GM06990 (cell line): ENCODE data around the gene TCP11.

Experiments
- DNase-seq: peaks from one replicate; pipeline ENCODE4 v3.0.0-alpha.2; 2011; ENCODE audit not compliant: insufficient read length; ENCODE audit errors: extremely low read depth
- H3K27me3 ChIP-seq: replicated peaks from 2 replicates; pipeline ENCODE4 v1.6.0; 2011; ENCODE audit warnings: low read length; ENCODE audit not compliant: control insufficient read depth, insufficient read depth
- H3K36me3 ChIP-seq: 2 replicates; pipeline ENCODE4 v1.5.1; 2011; ENCODE audit warnings: low read length; ENCODE audit not compliant: control insufficient read depth, insufficient read depth
- H3K4me3 ChIP-seq: replicated peaks from 2 replicates; pipeline ENCODE4 v1.5.1; 2011; ENCODE audit warnings: low read depth, mild to moderate bottlenecking, control low read depth, low read length
- TF ChIP-seq, protein P1 (sequence below): IDR thresholded peaks from 2 replicates; pipeline ENCODE4 v1.5.1; 2011; ENCODE audit warnings: low read length, control low read depth, mild to moderate bottlenecking, inconsistent platforms; ENCODE audit not compliant: insufficient read depth, poor library complexity, severe bottlenecking

TCP11 gene

DNA sequence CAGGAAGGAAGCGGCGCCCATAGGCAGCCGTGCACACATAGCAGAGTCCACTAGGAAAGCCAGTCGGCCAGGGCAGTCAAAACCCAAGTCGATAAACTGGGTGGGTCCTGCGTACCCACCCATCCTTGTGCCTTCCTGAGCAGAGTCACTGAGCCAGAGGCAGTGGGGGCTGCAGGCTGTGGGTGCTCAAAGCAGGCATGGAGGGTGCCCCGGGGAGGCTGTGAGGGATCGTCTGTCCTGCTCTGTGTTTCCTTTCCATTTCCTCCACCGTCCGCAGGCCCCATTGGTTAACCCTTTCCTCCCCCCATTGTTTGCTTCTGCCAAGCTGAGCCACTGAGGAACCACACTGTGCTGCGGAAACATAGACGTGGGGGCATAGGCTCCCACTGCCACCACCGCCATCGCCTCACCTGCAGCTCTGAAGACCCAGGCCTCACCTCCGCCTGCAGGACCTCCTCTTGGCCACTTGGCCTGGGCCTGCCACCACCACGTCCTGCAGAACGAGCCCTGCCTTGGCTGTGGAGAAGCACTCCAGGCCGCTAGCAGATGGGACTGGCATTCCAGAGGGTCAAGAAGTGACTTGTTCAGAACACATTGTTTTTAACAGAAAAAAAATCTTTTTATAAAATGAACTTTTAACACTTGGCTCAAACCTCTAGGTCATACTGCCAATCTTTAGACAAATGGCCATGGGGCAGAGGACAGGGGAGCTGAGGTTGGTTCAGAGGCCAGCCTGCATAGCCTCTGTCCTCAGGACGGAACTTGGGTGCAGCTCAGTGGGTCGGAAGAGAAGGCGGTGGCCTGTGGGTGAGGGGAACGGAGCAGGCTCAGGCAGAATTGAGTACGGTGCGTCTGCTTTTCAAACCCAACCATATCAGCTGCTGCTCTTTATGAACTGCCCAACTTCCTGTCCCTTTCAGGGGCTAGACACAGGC is 52.6 kb downstream of the TCP11 start:
- Histone ChIP-seq H3K27me3 (no peaks in the 10 kb centered on the region), H3K36me3 (peaks cover 1% of the 10 kb centered on the region), H3K4me3 (no peak overlapping the region)
- no peak for DNase-seq
- TF ChIP-seq, protein P1, sequence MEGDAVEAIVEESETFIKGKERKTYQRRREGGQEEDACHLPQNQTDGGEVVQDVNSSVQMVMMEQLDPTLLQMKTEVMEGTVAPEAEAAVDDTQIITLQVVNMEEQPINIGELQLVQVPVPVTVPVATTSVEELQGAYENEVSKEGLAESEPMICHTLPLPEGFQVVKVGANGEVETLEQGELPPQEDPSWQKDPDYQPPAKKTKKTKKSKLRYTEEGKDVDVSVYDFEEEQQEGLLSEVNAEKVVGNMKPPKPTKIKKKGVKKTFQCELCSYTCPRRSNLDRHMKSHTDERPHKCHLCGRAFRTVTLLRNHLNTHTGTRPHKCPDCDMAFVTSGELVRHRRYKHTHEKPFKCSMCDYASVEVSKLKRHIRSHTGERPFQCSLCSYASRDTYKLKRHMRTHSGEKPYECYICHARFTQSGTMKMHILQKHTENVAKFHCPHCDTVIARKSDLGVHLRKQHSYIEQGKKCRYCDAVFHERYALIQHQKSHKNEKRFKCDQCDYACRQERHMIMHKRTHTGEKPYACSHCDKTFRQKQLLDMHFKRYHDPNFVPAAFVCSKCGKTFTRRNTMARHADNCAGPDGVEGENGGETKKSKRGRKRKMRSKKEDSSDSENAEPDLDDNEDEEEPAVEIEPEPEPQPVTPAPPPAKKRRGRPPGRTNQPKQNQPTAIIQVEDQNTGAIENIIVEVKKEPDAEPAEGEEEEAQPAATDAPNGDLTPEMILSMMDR = no peak

DNA sequence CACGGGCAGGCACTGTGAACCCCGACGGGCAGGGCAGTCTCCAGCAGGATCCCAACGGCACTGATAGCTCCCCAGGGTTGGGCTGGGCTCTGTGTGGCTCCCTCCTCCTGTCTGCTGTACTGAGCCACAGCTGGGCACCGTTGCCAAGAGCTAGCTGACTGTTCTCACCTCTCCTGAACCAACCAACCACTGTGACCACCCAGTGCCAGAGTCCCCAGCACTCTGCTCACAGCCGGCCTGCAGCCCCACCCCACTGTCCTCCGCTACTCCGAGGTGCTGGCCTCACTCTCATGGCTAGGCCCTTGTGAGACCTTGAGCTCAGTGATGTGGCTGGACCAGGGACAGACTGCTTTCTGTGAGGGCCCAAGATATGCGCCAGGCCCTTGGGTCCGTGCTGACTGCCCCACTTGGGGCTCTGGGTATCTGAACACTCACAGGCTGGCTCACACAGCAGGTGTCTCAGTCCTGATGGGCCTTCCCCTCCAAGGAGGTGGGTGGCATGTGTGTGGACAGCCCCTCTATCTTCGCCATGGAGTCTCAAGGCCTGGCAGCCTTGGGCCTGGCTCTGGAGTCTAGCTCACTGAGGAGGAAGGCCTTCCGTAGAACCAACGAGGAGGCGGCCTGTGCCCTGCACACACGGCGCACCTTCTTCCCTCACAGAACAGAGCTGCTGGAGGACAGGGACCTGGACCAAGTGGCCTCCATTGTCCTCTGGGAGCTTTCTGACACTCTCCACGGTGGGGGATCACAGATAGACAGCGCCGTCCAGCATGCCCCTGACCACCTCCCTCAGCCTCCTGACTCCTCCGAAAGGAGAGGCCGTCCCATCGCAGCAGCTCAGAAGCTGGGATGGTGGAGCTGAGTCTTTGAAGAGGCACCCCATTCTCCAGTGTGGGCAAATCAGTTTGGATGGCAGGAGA is 53.5 kb downstream of the TCP11 start:
- DNase-seq = no peak
- TF ChIP-seq, protein P1 = no peak
- Histone ChIP-seq H3K4me3 (no peak overlapping the region), H3K36me3 (peaks cover 1% of the 10 kb centered on the region), H3K27me3 (no peaks in the 10 kb centered on the region)

DNA sequence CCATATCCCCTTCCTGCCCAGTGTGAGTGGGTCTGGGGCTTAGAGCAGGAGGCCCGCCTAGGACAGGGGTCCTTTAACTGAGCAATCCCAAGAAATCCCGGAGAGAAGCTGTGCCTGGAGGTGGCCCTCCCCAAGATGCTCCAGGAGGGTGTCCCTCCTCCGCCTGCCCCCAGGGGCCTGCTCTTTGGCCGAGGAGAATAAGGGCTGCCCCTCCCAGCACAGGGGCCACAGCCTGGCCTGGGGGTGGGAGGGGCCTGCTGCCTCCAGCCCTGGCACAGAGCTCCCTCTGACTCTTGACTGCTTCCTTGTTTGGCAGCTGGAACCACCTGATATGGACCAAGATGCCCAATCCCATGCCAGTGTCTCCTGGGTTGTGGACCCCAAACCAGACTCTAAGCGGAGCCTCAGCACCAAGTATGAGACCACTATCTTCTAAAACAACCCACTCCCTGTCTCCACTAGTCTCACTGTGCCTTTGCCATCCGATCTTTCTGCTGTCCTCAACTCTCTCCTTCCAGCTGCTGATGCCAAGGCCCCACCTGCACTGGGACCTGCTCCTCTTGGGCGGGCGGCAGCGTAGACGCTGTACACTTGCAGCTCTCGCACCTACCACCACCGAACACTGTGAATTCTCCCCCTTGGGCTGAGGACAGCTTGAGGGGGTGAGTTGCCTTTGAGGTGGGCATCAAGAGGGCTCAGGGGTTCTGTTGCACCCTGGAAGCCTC is 54.3 kb downstream of the TCP11 start:
- no peak for DNase-seq
- Histone ChIP-seq H3K27me3 (no peaks in the 10 kb centered on the region), H3K36me3 (peaks cover 1% of the 10 kb centered on the region), H3K4me3 (no peak overlapping the region)
- TF ChIP-seq, protein P1 = no peak

DNA sequence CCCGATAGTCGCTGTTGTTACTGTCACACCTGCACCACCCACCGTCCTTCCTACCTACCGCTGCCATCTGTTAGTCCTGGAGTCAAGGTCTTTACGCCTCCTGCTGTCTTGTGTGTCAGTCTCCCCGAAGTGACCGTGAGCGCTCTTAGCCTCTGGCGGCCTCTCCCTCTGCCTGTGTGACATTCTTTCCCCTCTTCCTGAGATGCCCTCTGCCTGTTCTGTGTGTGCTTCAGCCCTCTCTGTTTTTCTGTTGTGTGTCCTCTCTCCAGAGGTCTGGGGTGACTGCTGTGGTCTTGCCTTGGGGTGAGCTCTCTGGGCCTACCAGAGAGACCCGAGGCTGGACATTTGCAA is 54.9 kb downstream of the TCP11 start:
- no peak for DNase-seq
- Histone ChIP-seq H3K27me3 (no peaks in the 10 kb centered on the region), H3K36me3 (peaks cover 1% of the 10 kb centered on the region), H3K4me3 (no peak overlapping the region)
- TF ChIP-seq, protein P1 = no peak
